Effector memory CD8-positive, alpha-beta T cell (primary cell): Measurements from ENCODE around the gene NKAIN2.
"Not testable (repeated sequence)": the region's sequence is repeated elsewhere in the genome, so short reads cannot be mapped to it uniquely, and the experiment has no call there.

Source experiments
- ATAC-seq: fragments of 150-1000 bp; cut with Tn5 transposase; replicated peaks from 2 replicates; pipeline ENCODE4 v1.10.0; 2021; ENCODE audit warnings: mild to moderate bottlenecking, moderate library complexity
- DNase-seq, 3 experiments: peaks; one replicate each; pipeline ENCODE4 v3.0.0; 2021
- H3K27ac Mint-ChIP-seq, 2 donors: one replicate each; pipeline ENCODE4 v1.8.0; 2022; ENCODE audit warnings: mild to moderate bottlenecking in 2 of 2, mixed read lengths in 2 of 2, moderate library complexity in 2 of 2
- H3K27me3 Mint-ChIP-seq, 2 donors: one replicate each; pipeline ENCODE4 v1.8.0; 2022; ENCODE audit warnings: mixed read lengths in 2 of 2
- H3K36me3 Mint-ChIP-seq: one replicate; pipeline ENCODE4 v1.8.0; 2022; ENCODE audit warnings: mild to moderate bottlenecking, moderate library complexity, mixed read lengths; ENCODE audit not compliant: insufficient read depth
- H3K4me1 Mint-ChIP-seq, 2 donors: one replicate each; pipeline ENCODE4 v1.8.0; 2022; ENCODE audit warnings: low read depth in 2 of 2, mixed read lengths in 2 of 2
- H3K4me3 Mint-ChIP-seq, 2 donors: one replicate each; pipeline ENCODE4 v1.8.0; 2022; ENCODE audit warnings: mild to moderate bottlenecking in 2 of 2, mixed read lengths in 2 of 2, moderate library complexity in 2 of 2
- H3K9me3 Mint-ChIP-seq, 2 donors: one replicate each; pipeline ENCODE4 v1.8.0; 2022; ENCODE audit warnings: mixed read lengths in 2 of 2

Gene NKAIN2

GRCh38 chr6:124433387-124434160 lies 629.9 kb downstream of the NKAIN2 start:
- no peak for ATAC-seq
- no peaks in the 10 kb centered on the region for H3K27me3 Mint-ChIP-seq

GRCh38 chr6:124434421-124434820 lies 630.8 kb downstream of the NKAIN2 start:
- no peak for DNase-seq

More at GRCh38 chr6:124433387-124434160, 629.9 kb downstream of the NKAIN2 start:
- Mint-ChIP-seq H3K36me3 (no peaks in the 10 kb centered on the region), H3K4me3 (no peak overlapping the region), H3K4me1 (no peaks in the 10 kb centered on the region), H3K27ac (no peak overlapping the region), H3K9me3 (peaks cover 7 to 12% of the 10 kb centered on the region in 2 donors)
- DNase-seq = no peak

GRCh38 chr6:124436803-124437202 lies 633.1 kb downstream of the NKAIN2 start:
- no peak for ATAC-seq
- Mint-ChIP-seq H3K9me3 (peaks cover 7 to 22% of the 10 kb centered on the region in 2 donors), H3K36me3 (no peaks in the 10 kb centered on the region)

More at GRCh38 chr6:124434421-124434820, 630.8 kb downstream of the NKAIN2 start:
- Mint-ChIP-seq H3K36me3 (no peaks in the 10 kb centered on the region), H3K27ac (no peak overlapping the region), H3K9me3 (peaks cover 9 to 20% of the 10 kb centered on the region in 2 donors), H3K4me1 (no peaks in the 10 kb centered on the region), H3K4me3 (no peak overlapping the region), H3K27me3 (no peaks in the 10 kb centered on the region)
- ATAC-seq = no peak

GRCh38 chr6:124438546-124439065 lies 634.9 kb downstream of the NKAIN2 start:
- Mint-ChIP-seq H3K4me3 (no peak overlapping the region), H3K27me3 (no peaks in the 10 kb centered on the region), H3K9me3 (peaks cover 7 to 22% of the 10 kb centered on the region in 2 donors), H3K36me3 (no peaks in the 10 kb centered on the region), H3K4me1 (no peaks in the 10 kb centered on the region), H3K27ac (no peak overlapping the region)
- ATAC-seq (no peak), DNase-seq (no peak)

More at GRCh38 chr6:124436803-124437202, 633.1 kb downstream of the NKAIN2 start:
- no peak overlapping the region for H3K4me3 Mint-ChIP-seq
- H3K4me1 Mint-ChIP-seq = no peaks in the 10 kb centered on the region
- no peak overlapping the region for H3K27ac Mint-ChIP-seq
- no peak for DNase-seq
- no peaks in the 10 kb centered on the region for H3K27me3 Mint-ChIP-seq

GRCh38 chr6:124441450-124441849 lies 637.8 kb downstream of the NKAIN2 start:
- no peak for DNase-seq

GRCh38 chr6:124443541-124443940 lies 639.9 kb downstream of the NKAIN2 start:
- Mint-ChIP-seq H3K4me1 (no peaks in the 10 kb centered on the region), H3K27ac (no peak overlapping the region), H3K4me3 (no peak overlapping the region), H3K27me3 (no peaks in the 10 kb centered on the region), H3K36me3 (no peaks in the 10 kb centered on the region), H3K9me3 (peaks cover 6 to 10% of the 10 kb centered on the region in 2 donors)
- DNase-seq (no peak), ATAC-seq (no peak)

More at GRCh38 chr6:124441450-124441849, 637.8 kb downstream of the NKAIN2 start:
- H3K4me3 Mint-ChIP-seq = no peak overlapping the region
- H3K36me3 Mint-ChIP-seq = no peaks in the 10 kb centered on the region
- H3K9me3 Mint-ChIP-seq = peaks cover 7 to 22% of the 10 kb centered on the region in 2 donors
- H3K27ac Mint-ChIP-seq = no peak overlapping the region
- no peaks in the 10 kb centered on the region for H3K27me3 Mint-ChIP-seq
- ATAC-seq = no peak
- no peaks in the 10 kb centered on the region for H3K4me1 Mint-ChIP-seq

GRCh38 chr6:124445581-124445980 lies 641.9 kb downstream of the NKAIN2 start:
- ATAC-seq (no peak), DNase-seq (no peak)
- no peaks in the 10 kb centered on the region for H3K4me1 Mint-ChIP-seq

GRCh38 chr6:124446961-124447360 lies 643.3 kb downstream of the NKAIN2 start:
- no peak for ATAC-seq
- no peak for DNase-seq

More at GRCh38 chr6:124445581-124445980, 641.9 kb downstream of the NKAIN2 start:
- Mint-ChIP-seq H3K36me3 (no peaks in the 10 kb centered on the region), H3K27me3 (no peaks in the 10 kb centered on the region), H3K4me3 (no peak overlapping the region), H3K27ac (no peak overlapping the region), H3K9me3 (peaks cover 0 to 2% of the 10 kb centered on the region in 2 donors)

GRCh38 chr6:124459268-124459667 lies 655.6 kb downstream of the NKAIN2 start:
- no peak for ATAC-seq
- H3K4me1 Mint-ChIP-seq = no peaks in the 10 kb centered on the region

More at GRCh38 chr6:124446961-124447360, 643.3 kb downstream of the NKAIN2 start:
- H3K4me1 Mint-ChIP-seq = no peaks in the 10 kb centered on the region
- H3K4me3 Mint-ChIP-seq = no peak overlapping the region
- no peaks in the 10 kb centered on the region for H3K27me3 Mint-ChIP-seq
- H3K27ac Mint-ChIP-seq = no peak overlapping the region
- H3K36me3 Mint-ChIP-seq = no peaks in the 10 kb centered on the region
- H3K9me3 Mint-ChIP-seq = peaks cover 0 to 2% of the 10 kb centered on the region in 2 donors

GRCh38 chr6:124462750-124463149 lies 659.1 kb downstream of the NKAIN2 start:
- H3K4me1 Mint-ChIP-seq = no peaks in the 10 kb centered on the region
- no peak overlapping the region for H3K27ac Mint-ChIP-seq
- H3K4me3 Mint-ChIP-seq = no peak overlapping the region
- no peaks in the 10 kb centered on the region for H3K27me3 Mint-ChIP-seq
- ATAC-seq (no peak), DNase-seq (no peak)
- H3K9me3 Mint-ChIP-seq = peaks cover 0 to 2% of the 10 kb centered on the region in 2 donors
- H3K36me3 Mint-ChIP-seq = no peaks in the 10 kb centered on the region

More at GRCh38 chr6:124459268-124459667, 655.6 kb downstream of the NKAIN2 start:
- H3K36me3 Mint-ChIP-seq = no peaks in the 10 kb centered on the region
- H3K4me3 Mint-ChIP-seq = no peak overlapping the region
- no peak for DNase-seq
- H3K27ac Mint-ChIP-seq = no peak overlapping the region
- H3K27me3 Mint-ChIP-seq = no peaks in the 10 kb centered on the region
- H3K9me3 Mint-ChIP-seq = peaks cover 0 to 3% of the 10 kb centered on the region in 2 donors

GRCh38 chr6:124463271-124463670 lies 659.6 kb downstream of the NKAIN2 start:
- Mint-ChIP-seq H3K4me3 (no peak overlapping the region), H3K36me3 (no peaks in the 10 kb centered on the region), H3K27me3 (no peaks in the 10 kb centered on the region), H3K9me3 (peaks cover 0 to 2% of the 10 kb centered on the region in 2 donors), H3K4me1 (no peaks in the 10 kb centered on the region), H3K27ac (no peak overlapping the region)
- ATAC-seq (no peak), DNase-seq (no peak)

GRCh38 chr6:124464600-124464999 lies 660.9 kb downstream of the NKAIN2 start:
- not testable (repeated sequence) for H3K9me3 Mint-ChIP-seq, H3K4me1 Mint-ChIP-seq, H3K36me3 Mint-ChIP-seq, H3K4me3 Mint-ChIP-seq, H3K27me3 Mint-ChIP-seq, DNase-seq, H3K27ac Mint-ChIP-seq, ATAC-seq

- Mint-ChIP-seq H3K9me3 (peaks cover 0 to 6% of the 10 kb centered on the region in 2 donors), H3K27me3 (no peaks in the 10 kb centered on the region), H3K4me1 (no peaks in the 10 kb centered on the region), H3K27ac (no peak overlapping the region), H3K4me3 (no peak overlapping the region), H3K36me3 (no peaks in the 10 kb centered on the region)
- ATAC-seq (no peak), DNase-seq (no peak)
These were observed 663.3 kb downstream of the NKAIN2 start for GRCh38 chr6:124466949-124467348.

GRCh38 chr6:124467366-124467765 lies 663.7 kb downstream of the NKAIN2 start:
- Mint-ChIP-seq H3K4me1 (no peaks in the 10 kb centered on the region), H3K27ac (no peak overlapping the region), H3K36me3 (no peaks in the 10 kb centered on the region), H3K9me3 (peaks cover 3 to 7% of the 10 kb centered on the region in 2 donors), H3K4me3 (no peak overlapping the region), H3K27me3 (no peaks in the 10 kb centered on the region)
- no peak for ATAC-seq
- DNase-seq = no peak
